OCI-LY7 (cell line): ENCODE results near the gene MAMLD1. TPM values are rescaled to one million over a fixed set of nuclear protein-coding genes. Genes with fewer than 3 reads are reported as not detected.

Experiments used
- BruUV-seq: library from RNA; stranded (reverse); fragments of 400-500 nt; replicated peaks from 2 replicates; lab custom pipeline; 2021; lab: Mats Ljungman, UMichigan
- CTCF ChIA-PET: fragments of 300-600 bp; sonication (Branson Sonifier 250); formaldehyde crosslinking; loops from one replicate; lab custom pipeline; 2022; ENCODE audit warnings: antibody characterized with exemption; ENCODE audit not compliant: unreplicated experiment; lab: Charles Lee
- POLR2A ChIA-PET: fragments of 300-600 bp; sonication (Branson Sonifier 250); formaldehyde crosslinking; loops from one replicate; lab custom pipeline; 2022; ENCODE audit warnings: antibody characterized with exemption; lab: Charles Lee
- DNase-seq: peaks from one replicate; pipeline ENCODE4 v3.0.0-alpha.2; 2015; ENCODE audit warnings: low spot score
- H2AFZ ChIP-seq: fragments of 200-600 bp; sonication (generic), shearing (Covaris generic); 2 replicates; pipeline ENCODE4 v1.6.1; 2014; ENCODE audit warnings: mild to moderate bottlenecking, antibody characterized with exemption, low read length, moderate library complexity
- H3K27ac ChIP-seq: fragments of 200-600 bp; sonication (generic); 2 replicates; pipeline ENCODE4 v1.5.1; 2014; ENCODE audit warnings: mixed run types, low read depth, mild to moderate bottlenecking, moderate library complexity, low read length, inconsistent platforms; ENCODE audit not compliant: poor library complexity, severe bottlenecking
- H3K36me3 ChIP-seq: fragments of 200-600 bp; sonication (generic); 2 replicates; pipeline ENCODE4 v1.6.1; 2014; ENCODE audit warnings: mild to moderate bottlenecking, antibody characterized with exemption, low read length, moderate library complexity, mixed read lengths; ENCODE audit not compliant: insufficient read depth
- H3K4me1 ChIP-seq: fragments of 200-600 bp; sonication (generic); 2 replicates; pipeline ENCODE4 v1.5.1; 2014; ENCODE audit warnings: mild to moderate bottlenecking, low read length; ENCODE audit not compliant: insufficient read depth, poor library complexity, severe bottlenecking
- H3K4me2 ChIP-seq: fragments of 200-600 bp; sonication (generic); 2 replicates; pipeline ENCODE4 v1.6.1; 2014; ENCODE audit warnings: mild to moderate bottlenecking, low read length
- H3K4me3 ChIP-seq: fragments of 200-600 bp; sonication (generic); 2 replicates; pipeline ENCODE4 v1.5.1; 2014; ENCODE audit warnings: mild to moderate bottlenecking, low read depth, low read length; ENCODE audit not compliant: poor library complexity, severe bottlenecking
- H3K79me2 ChIP-seq: fragments of 200-600 bp; sonication (generic); 2 replicates; pipeline ENCODE4 v1.6.1; 2016; ENCODE audit warnings: low read depth, mild to moderate bottlenecking, low read length, moderate library complexity, mixed read lengths; ENCODE audit not compliant: insufficient read depth
- H3K9me2 ChIP-seq: fragments of 200-600 bp; sonication (generic); 2 replicates; pipeline ENCODE4 v1.6.1; 2016; ENCODE audit warnings: mild to moderate bottlenecking, low read length, mixed read lengths; ENCODE audit not compliant: insufficient read depth
- H3K9me3 ChIP-seq: fragments of 200-600 bp; sonication (generic); 2 replicates; pipeline ENCODE4 v1.6.1; 2014; ENCODE audit warnings: mild to moderate bottlenecking, mixed run types, low read length, mixed read lengths
- H4K20me1 ChIP-seq: fragments of 200-600 bp; sonication (generic); 2 replicates; pipeline ENCODE4 v1.6.1; 2014; ENCODE audit warnings: mild to moderate bottlenecking, antibody characterized with exemption, low read length, moderate library complexity, mixed read lengths; ENCODE audit not compliant: insufficient read depth
- EZH2phosphoT487 ChIP-seq: fragments of 200-600 bp; sonication (generic); IDR thresholded peaks from 2 replicates; pipeline ENCODE4 v1.6.1; 2018; ENCODE audit warnings: low read depth, borderline replicate concordance, mild to moderate bottlenecking, mixed run types, antibody characterized with exemption, low read length, moderate library complexity, mixed read lengths
- intact Hi-C: fragments of 100-400 bp; cut with micrococcal nuclease; formaldehyde crosslinking; loops from one replicate; pipeline ENCODE4 v1.10.0; 2022; ENCODE audit not compliant: unreplicated experiment
- total RNA-seq, 2 experiments: library from RNA; depleted of rRNA in 1 of 2; stranded (reverse); fragments of >200 nt in 1 of 2; shearing (Covaris generic) in 1 of 2; gene quantifications; 2 replicates each; pipeline ENCODE4 v1.2.3, GENCODE V29; 2014 to 2022
- TF ChIP-seq, protein P1 (sequence below): fragments of 200-600 bp; sonication (generic); conservative IDR thresholded peaks from 2 replicates; pipeline ENCODE4 v1.5.1; 2014; ENCODE audit warnings: mild to moderate bottlenecking, antibody characterized with exemption, low read length, moderate library complexity, mixed read lengths

Gene MAMLD1
- total RNA-seq, 2 experiments from 2014 or later, result not detected

DNA sequence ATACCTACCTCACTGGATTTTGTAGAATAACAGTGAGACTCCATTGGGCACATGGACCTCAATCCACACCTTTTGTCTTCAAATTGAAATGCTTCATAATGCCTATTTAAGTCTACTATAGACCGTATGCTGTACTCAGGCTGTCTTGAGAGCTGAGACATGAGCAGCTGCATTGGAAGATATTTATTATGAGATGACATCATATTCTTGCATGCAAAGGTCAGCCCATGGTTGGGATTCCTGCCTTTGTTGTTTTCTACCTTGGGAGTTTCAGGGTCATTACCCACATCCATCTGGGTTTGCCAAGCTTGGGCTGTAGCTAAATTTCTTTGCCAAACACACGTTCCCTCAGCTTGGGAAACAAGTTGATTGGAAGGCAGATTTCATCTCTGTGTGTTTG is 33.2 kb upstream of the MAMLD1 start:
- ChIA-PET CTCF (no interaction called here), POLR2A (interaction anchor here (0.6 kb wide), 1 partner anchor 319 kb away, joined by 3 read pairs; no protein-coding TSS in a partner anchor)
- H2AFZ ChIP-seq, result no peak overlapping the region
- H3K4me1 ChIP-seq, result no peaks in the 10 kb centered on the region
- BruUV-seq, result no TSS peak
- H3K27ac ChIP-seq, result no peak overlapping the region
- no peak for DNase-seq
- H4K20me1 ChIP-seq, result no peaks in the 10 kb centered on the region
- no peaks in the 10 kb centered on the region for H3K9me2 ChIP-seq
- H3K4me2 ChIP-seq, result no peak overlapping the region
- no peak for TF ChIP-seq EZH2phosphoT487
- no peaks in the 10 kb centered on the region for H3K9me3 ChIP-seq
- H3K79me2 ChIP-seq, result no peaks in the 10 kb centered on the region
- intact Hi-C loops, result no loop called here
- no peak overlapping the region for H3K4me3 ChIP-seq
- H3K36me3 ChIP-seq, result no peaks in the 10 kb centered on the region

DNA sequence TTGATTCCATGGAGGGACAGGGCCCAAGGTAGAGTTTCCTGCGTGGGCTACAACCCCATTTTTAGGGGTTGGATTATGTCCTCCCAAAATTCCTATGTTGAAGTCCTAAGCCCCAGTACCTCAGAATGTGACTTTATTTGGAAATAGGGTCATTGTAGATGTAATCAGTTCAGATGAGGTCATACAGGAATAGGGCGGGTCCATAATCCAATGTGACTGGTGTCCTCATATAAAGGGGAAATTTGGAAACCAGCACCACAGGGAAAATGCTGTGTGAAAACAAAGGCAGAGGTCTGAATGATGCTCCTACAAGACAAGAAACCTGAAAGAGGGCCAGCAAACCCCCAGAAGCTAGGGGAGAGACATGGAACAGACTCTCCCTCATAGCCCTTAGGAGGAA is 31.1 kb upstream of the MAMLD1 start:
- CTCF ChIA-PET, result no interaction called here
- intact Hi-C loops, result no loop called here

DNA sequence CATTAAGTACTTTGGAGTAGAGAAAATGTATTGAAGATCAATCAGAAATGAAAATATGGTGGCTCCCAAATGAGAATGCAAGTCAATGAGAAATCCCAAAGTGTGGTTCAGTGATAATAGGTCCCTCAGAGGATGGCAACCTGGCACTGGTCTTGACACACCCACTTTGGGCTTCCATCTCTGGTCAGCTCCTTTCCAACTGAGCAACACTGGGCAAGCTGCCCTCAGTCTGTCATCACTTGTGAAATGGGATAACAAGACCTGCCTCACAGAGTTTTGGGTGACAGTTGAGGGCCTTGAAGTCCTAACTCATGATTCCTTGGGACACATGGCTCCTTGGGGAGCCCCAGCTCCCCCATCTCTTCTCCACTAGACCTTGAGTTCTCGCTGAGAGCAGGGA is 29.0 kb upstream of the MAMLD1 start:
- Histone ChIP-seq H3K36me3 (no peaks in the 10 kb centered on the region), H2AFZ (no peak overlapping the region)
- intact Hi-C loops, result no loop called here

More for the DNA sequence above, 31.1 kb upstream of the MAMLD1 start:
- DNase-seq, result no peak
- Histone ChIP-seq H3K4me2 (no peak overlapping the region), H3K4me1 (no peaks in the 10 kb centered on the region), H3K9me2 (no peaks in the 10 kb centered on the region), H3K4me3 (no peak overlapping the region), H3K79me2 (no peaks in the 10 kb centered on the region), H3K36me3 (no peaks in the 10 kb centered on the region), H2AFZ (no peak overlapping the region), H4K20me1 (no peaks in the 10 kb centered on the region), H3K9me3 (no peaks in the 10 kb centered on the region), H3K27ac (no peak overlapping the region)
- no peak for TF ChIP-seq EZH2phosphoT487
- TF ChIP-seq, protein P1, sequence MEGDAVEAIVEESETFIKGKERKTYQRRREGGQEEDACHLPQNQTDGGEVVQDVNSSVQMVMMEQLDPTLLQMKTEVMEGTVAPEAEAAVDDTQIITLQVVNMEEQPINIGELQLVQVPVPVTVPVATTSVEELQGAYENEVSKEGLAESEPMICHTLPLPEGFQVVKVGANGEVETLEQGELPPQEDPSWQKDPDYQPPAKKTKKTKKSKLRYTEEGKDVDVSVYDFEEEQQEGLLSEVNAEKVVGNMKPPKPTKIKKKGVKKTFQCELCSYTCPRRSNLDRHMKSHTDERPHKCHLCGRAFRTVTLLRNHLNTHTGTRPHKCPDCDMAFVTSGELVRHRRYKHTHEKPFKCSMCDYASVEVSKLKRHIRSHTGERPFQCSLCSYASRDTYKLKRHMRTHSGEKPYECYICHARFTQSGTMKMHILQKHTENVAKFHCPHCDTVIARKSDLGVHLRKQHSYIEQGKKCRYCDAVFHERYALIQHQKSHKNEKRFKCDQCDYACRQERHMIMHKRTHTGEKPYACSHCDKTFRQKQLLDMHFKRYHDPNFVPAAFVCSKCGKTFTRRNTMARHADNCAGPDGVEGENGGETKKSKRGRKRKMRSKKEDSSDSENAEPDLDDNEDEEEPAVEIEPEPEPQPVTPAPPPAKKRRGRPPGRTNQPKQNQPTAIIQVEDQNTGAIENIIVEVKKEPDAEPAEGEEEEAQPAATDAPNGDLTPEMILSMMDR, result no peak
- no TSS peak for BruUV-seq
- POLR2A ChIA-PET, result no interaction called here

More for the DNA sequence above, 29.0 kb upstream of the MAMLD1 start:
- H4K20me1 ChIP-seq, result no peaks in the 10 kb centered on the region
- CTCF ChIA-PET, result no interaction called here
- no peaks in the 10 kb centered on the region for H3K79me2 ChIP-seq
- no peak for DNase-seq
- H3K27ac ChIP-seq, result no peak overlapping the region
- POLR2A ChIA-PET, result no interaction called here
- H3K4me3 ChIP-seq, result no peak overlapping the region
- no peak overlapping the region for H3K4me2 ChIP-seq
- no peaks in the 10 kb centered on the region for H3K9me2 ChIP-seq
- no TSS peak for BruUV-seq
- no peaks in the 10 kb centered on the region for H3K9me3 ChIP-seq
- H3K4me1 ChIP-seq, result no peaks in the 10 kb centered on the region
- TF ChIP-seq, protein P1, result no peak
- no peak for TF ChIP-seq EZH2phosphoT487
